ENCODE measurements around the gene UCP2. TPM values are rescaled to one million over a fixed set of nuclear protein-coding genes. Genes with fewer than 3 reads are reported as not detected.

The UCP2 gene
- total RNA-seq = 1.6 TPM

- peak; percentile 78 to 82 for DNase-seq (ENCODE audit: low spot score in 2 of 2)
- no peak for FAIRE-seq
Measured at GRCh38 chr11:73982595-73982989, at the start of gene UCP2. Gene UCP2, minus strand, starts transcription at chr11:73982843. Its CDS starts 4,465 bp downstream, at chr11:73978378.

GRCh38 chr11:74030723-74031676 is 48.4 kb upstream of the UCP2 start:
- no peak for DNase-seq (ENCODE audit: low spot score in 2 of 2)
- FAIRE-seq = no peak

GRCh38 chr11:74025467-74026166 is 43.0 kb upstream of the UCP2 start:
- no peak for FAIRE-seq

DNA sequence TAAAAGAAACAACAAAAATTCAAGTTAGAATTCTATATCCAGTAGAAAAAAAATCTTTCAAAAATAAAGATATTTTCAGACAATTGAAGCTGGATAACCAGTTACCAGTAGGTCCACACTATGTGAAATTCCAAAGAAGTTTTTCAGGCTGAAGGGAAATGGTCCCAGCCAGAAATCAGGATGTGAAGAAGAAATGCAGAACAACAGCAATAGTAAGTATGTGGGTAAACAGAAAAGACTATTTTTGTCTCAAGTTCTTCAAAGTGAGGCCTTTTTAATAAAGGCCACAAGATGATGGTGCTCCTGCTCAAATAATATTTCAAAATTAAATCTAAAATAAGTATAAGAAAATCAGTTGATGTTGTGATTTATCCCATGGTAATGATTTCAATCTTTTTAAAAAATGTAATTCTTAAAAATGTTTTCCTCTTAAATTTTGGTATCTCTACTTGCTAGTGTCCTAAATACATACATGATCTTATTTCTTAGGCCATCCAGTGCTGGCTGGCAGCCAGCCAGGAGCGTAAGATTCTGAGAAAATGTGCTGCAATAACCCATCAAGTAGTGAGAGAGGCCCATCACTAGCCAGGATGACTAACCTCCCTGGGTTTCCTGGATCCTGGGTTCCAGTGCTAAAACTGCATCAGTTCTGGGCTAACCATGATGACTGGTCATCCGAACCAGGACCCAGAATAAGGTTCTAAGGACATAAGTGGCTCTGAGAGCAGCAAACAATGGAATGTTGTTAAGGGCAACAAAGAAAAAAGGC is 41.8 kb upstream of the UCP2 start:
- FAIRE-seq = no peak
- no peak for DNase-seq (ENCODE audit: low spot score in 2 of 2)

More at GRCh38 chr11:74025467-74026166, 43.0 kb upstream of the UCP2 start:
- DNase-seq (ENCODE audit: low spot score in 2 of 2) = no peak

- FAIRE-seq (no peak), DNase-seq (ENCODE audit: low spot score in 2 of 2) (no peak)
Measured at GRCh38 chr11:74023276-74023675, 40.6 kb upstream of the UCP2 start.

DNA sequence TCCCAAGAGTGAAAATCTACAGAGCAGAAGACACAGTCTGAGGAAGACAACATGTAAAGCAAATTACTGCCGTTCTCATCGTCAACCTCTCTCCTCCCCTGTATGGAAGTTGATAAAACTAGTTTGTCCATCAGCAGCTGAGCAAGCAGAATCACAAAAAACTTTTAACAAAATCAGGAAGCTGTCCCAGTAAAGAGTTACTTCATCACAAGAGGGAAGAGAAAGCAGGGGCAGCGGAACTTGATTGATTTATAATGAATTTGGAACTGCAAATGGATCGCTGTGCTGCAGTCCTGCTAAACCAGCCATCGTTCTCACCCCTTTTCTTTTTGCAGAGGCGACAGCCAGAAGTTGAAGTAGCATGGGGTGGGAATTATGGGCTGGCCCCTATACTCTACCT is 39.9 kb upstream of the UCP2 start:
- DNase-seq (ENCODE audit: low spot score in 2 of 2) = no peak
- no peak for FAIRE-seq

GRCh38 chr11:74021998-74022397 is 39.4 kb upstream of the UCP2 start:
- FAIRE-seq (no peak), DNase-seq (ENCODE audit: low spot score in 2 of 2) (no peak)

DNA sequence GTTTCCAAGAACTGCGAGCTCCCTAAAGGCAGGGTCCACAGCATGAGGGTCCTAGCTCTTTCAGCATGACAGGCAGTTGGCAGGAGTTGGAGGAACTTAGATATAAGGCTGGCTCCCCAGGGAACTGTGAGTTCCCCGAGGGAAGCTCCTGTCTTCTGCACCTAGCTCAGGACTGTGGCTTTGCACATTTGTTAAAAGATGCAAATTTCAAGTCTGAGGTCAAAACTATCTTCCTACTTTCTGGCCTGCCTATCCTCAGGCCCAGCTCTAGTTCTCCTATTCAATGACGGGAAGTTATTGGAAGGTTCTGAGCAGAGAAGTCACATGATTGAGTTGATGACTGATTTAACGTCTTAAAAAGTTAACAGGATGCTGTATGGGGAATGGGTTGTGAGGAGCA is 37.9 kb upstream of the UCP2 start:
- no peak for FAIRE-seq
- no peak for DNase-seq (ENCODE audit: low spot score in 2 of 2)

DNA sequence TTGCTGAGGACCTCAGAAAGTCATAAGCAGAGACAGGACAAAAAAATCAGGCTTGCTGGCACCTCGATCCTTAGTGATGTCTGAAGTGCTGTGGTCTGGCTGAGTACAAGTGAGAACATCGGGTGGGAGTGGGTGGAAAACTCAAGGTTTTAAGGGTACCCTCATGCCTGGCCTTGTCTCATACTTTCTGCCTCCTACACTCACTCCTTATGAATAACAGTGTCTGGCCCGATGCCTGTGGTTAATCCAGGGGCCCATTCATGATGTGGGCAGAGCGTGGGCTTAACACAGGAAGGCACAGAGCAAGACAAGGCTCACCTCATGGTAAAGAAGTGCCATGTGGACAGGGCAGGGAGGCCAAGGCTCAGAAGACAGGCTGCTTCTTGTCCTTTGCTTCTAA is 37.2 kb upstream of the UCP2 start:
- no peak for FAIRE-seq
- DNase-seq (ENCODE audit: low spot score in 2 of 2) = no peak

GRCh38 chr11:74019104-74019738 is 36.6 kb upstream of the UCP2 start:
- FAIRE-seq (no peak), DNase-seq (ENCODE audit: low spot score in 2 of 2) (no peak)

GRCh38 chr11:74018331-74019005 is 35.8 kb upstream of the UCP2 start:
- DNase-seq (ENCODE audit: low spot score in 2 of 2) (peak; percentile 18 to 50), FAIRE-seq (no peak)

- no peak for FAIRE-seq
- DNase-seq (ENCODE audit: low spot score in 2 of 2) = no peak
Measured at GRCh38 chr11:74017631-74018030, 35.0 kb upstream of the UCP2 start.

DNA sequence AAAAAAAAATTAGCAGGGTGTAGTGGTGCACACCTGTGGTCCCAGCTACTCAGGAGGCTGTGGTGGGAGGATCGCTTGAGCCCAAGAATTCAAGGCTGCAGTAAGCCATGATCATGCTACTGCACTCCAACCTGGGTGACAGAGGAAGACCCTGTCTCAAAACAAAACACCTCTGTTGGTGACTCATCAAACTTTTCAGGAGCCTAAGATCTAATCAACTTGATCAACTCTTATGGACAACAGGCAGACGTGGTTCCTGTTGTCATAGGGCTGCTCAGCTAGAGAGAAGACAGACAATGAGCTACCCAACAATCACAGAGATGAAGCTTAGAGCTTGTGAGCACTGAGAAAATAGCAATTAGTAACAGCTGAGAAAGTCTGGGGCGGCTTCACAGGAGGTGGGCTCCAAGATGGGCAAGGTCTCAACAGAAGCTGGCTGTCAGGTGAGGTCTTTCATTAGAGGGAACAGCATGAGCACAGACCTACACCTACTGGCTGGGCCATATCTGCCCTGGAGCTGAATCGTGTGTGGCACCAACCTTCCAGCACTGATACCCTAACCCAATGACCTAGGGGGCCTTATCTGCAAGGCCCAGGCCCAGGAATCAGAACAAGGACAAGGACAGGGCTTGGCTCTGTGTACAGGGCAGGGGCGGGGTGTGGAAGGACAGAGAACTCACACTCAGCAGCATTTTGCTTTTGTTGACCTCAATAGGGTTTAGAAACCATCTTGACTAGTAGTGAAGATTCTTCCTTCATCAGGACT is 33.5 kb upstream of the UCP2 start:
- DNase-seq (ENCODE audit: low spot score in 2 of 2) = no peak
- FAIRE-seq = no peak

- DNase-seq (ENCODE audit: low spot score in 2 of 2) (no peak), FAIRE-seq (no peak)
Measured at GRCh38 chr11:74014880-74015279, 32.2 kb upstream of the UCP2 start.

DNA sequence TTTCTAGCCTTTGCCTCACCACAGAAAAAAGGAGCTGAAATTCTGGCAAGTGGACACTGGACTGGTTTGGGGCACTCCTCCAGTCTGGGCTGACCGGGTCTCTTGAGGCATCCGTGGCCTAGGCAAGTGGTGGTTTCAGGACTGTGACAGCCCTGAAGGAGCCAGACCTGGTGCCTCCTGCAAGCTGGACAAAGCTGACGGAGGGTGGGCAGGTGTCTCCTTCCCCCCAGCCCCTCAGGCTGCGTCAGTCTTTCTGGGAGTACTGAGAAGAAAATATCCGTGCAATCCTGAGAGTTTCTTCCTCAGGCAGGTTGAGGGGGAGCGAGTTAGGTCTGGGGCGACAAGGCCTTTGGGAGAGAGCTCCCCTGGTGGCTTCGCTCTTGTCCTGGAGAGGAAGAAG is 30.5 kb upstream of the UCP2 start:
- DNase-seq (ENCODE audit: low spot score in 2 of 2) (no peak), FAIRE-seq (no peak)

GRCh38 chr11:74012074-74012809 is 29.6 kb upstream of the UCP2 start:
- FAIRE-seq = no peak
- DNase-seq (ENCODE audit: low spot score in 2 of 2) = no peak

- FAIRE-seq (no peak), DNase-seq (ENCODE audit: low spot score in 2 of 2) (no peak)
Measured at GRCh38 chr11:74011360-74012073, 28.9 kb upstream of the UCP2 start.
